GM18867 (cell line): Measurements from ENCODE around the gene CHADL.
"Not testable (repeated sequence)": the region's sequence is repeated elsewhere in the genome, so short reads cannot be mapped to it uniquely, and the experiment has no call there.

ENCODE experiments used
- ATAC-seq: cut with Tn5 transposase; IDR thresholded peaks from one replicate; pipeline ENCODE4 v1.9.1; 2021; ENCODE audit warnings: mild to moderate bottlenecking, moderate library complexity; ENCODE audit not compliant: unreplicated experiment

CHADL gene

GRCh38 chr22:41197038-41197972 lies 43.4 kb downstream of the CHADL start:
- peak; percentile 83 for ATAC-seq

- no peak for ATAC-seq
These were observed 46.9 kb downstream of the CHADL start for GRCh38 chr22:41193829-41194228.

- no peak for ATAC-seq
These were observed 49.3 kb downstream of the CHADL start for GRCh38 chr22:41191467-41191866.

- no peak for ATAC-seq
These were observed 56.1 kb downstream of the CHADL start for GRCh38 chr22:41184679-41185078.

- ATAC-seq = no peak
These were observed 59.1 kb downstream of the CHADL start for GRCh38 chr22:41181349-41182241.

GRCh38 chr22:41180926-41181325 lies 59.8 kb downstream of the CHADL start:
- no peak for ATAC-seq

GRCh38 chr22:41180362-41180761 lies 60.4 kb downstream of the CHADL start:
- not testable (repeated sequence) for ATAC-seq
